Neural cell (in vitro differentiated cells): ENCODE measurements around the gene LUZP4. TPM values are rescaled to one million over a fixed set of nuclear protein-coding genes. Genes with fewer than 3 reads are reported as not detected.
"Not testable (repeated sequence)": the region's sequence is repeated elsewhere in the genome, so short reads cannot be mapped to it uniquely, and the experiment has no call there.

Source experiments
- H2AFZ ChIP-seq: fragments of 200-600, 300-800 bp; sonication (generic), shearing (Covaris generic); 2 replicates; pipeline ENCODE4 v1.6.0; 2014; ENCODE audit warnings: low read depth, mild to moderate bottlenecking, antibody characterized with exemption, low read length, moderate library complexity
- H3F3A ChIP-seq: fragments of 200-600 bp; shearing (Covaris generic); 2 replicates; pipeline ENCODE4 v1.6.1; 2016; ENCODE audit warnings: mild to moderate bottlenecking, moderate library complexity, mixed read lengths, antibody characterized with exemption, low read length; ENCODE audit not compliant: insufficient read depth, poor library complexity, severe bottlenecking
- H3K27ac ChIP-seq: fragments of 200-600, 300-800 bp; sonication (generic), shearing (Covaris generic); 2 replicates; pipeline ENCODE4 v1.5.1; 2014; ENCODE audit warnings: mild to moderate bottlenecking, low read length, moderate library complexity
- H3K27me3 ChIP-seq: fragments of 300-800, 200-600 bp; sonication (generic), shearing (Covaris generic); 2 replicates; pipeline ENCODE4 v1.6.0; 2014; ENCODE audit warnings: mild to moderate bottlenecking, low read depth, low read length, moderate library complexity; ENCODE audit not compliant: insufficient read depth
- H3K36me3 ChIP-seq: fragments of 300-800, 200-600 bp; sonication (generic), shearing (Covaris generic); 2 replicates; pipeline ENCODE4 v1.5.1; 2014; ENCODE audit warnings: mild to moderate bottlenecking, antibody characterized with exemption, low read length, moderate library complexity; ENCODE audit not compliant: insufficient read depth
- H3K4me2 ChIP-seq: fragments of 300-800, 200-600 bp; sonication (generic), shearing (Covaris generic); 2 replicates; pipeline ENCODE4 v1.6.0; 2014; ENCODE audit warnings: mild to moderate bottlenecking, low read length
- H3K4me3 ChIP-seq: fragments of 300-800, 200-600 bp; sonication (generic), shearing (Covaris generic); 2 replicates; pipeline ENCODE4 v1.5.1; 2014; ENCODE audit warnings: mild to moderate bottlenecking, low read length, moderate library complexity
- H3K79me2 ChIP-seq: fragments of 200-600 bp; shearing (Covaris generic); replicated peaks from 2 replicates; pipeline ENCODE4 v1.6.0; 2014; ENCODE audit warnings: mild to moderate bottlenecking, low read length, moderate library complexity; ENCODE audit not compliant: insufficient read depth
- H3K9ac ChIP-seq: fragments of 300-800, 200-600 bp; sonication (generic), shearing (Covaris generic); 2 replicates; pipeline ENCODE4 v1.6.1; 2016; ENCODE audit warnings: mild to moderate bottlenecking, low read length, mixed read lengths
- H3K9me2 ChIP-seq: fragments of 200-600 bp; shearing (Covaris generic); 2 replicates; pipeline ENCODE4 v1.6.1; 2016; ENCODE audit warnings: mild to moderate bottlenecking, low read length, mixed read lengths; ENCODE audit not compliant: insufficient read depth
- H3K9me3 ChIP-seq: fragments of 200-600, 300-800 bp; sonication (generic), shearing (Covaris generic); 2 replicates; pipeline ENCODE4 v1.6.1; 2016; ENCODE audit warnings: mild to moderate bottlenecking, mixed run types, low read length, moderate library complexity, mixed read lengths
- H4K20me1 ChIP-seq: fragments of 200-600 bp; shearing (Covaris generic); 2 replicates; pipeline ENCODE4 v1.6.1; 2016; ENCODE audit warnings: mild to moderate bottlenecking, mixed run types; ENCODE audit not compliant: insufficient read depth
- CTCF ChIP-seq: fragments of 450-650 bp; IDR thresholded peaks from 2 replicates; pipeline ENCODE4 v1.5.1; 2014; ENCODE audit warnings: antibody characterized with exemption, mild to moderate bottlenecking, moderate library complexity; ENCODE audit not compliant: poor library complexity, severe bottlenecking
- EP300 ChIP-seq: fragments of 450-650 bp; conservative IDR thresholded peaks from 2 replicates; pipeline ENCODE4 v1.6.1; 2014; ENCODE audit warnings: antibody characterized with exemption, mild to moderate bottlenecking, moderate library complexity; ENCODE audit not compliant: poor library complexity, severe bottlenecking
- EZH2 ChIP-seq: fragments of 200-600, 300-800 bp; shearing (Covaris generic), sonication (generic); IDR thresholded peaks from 2 replicates; pipeline ENCODE4 v1.6.1; 2014; ENCODE audit warnings: antibody characterized with exemption, low read length, borderline replicate concordance, mild to moderate bottlenecking; ENCODE audit not compliant: insufficient read depth, poor library complexity, severe bottlenecking
- MXI1 ChIP-seq: fragments of 450-650 bp; conservative IDR thresholded peaks from 2 replicates; pipeline ENCODE4 v1.6.1; 2014; ENCODE audit warnings: antibody characterized with exemption, mild to moderate bottlenecking; ENCODE audit not compliant: poor library complexity, severe bottlenecking
- POLR2AphosphoS5 ChIP-seq: IDR thresholded peaks from 2 replicates; pipeline ENCODE4 v1.6.1; 2012
- RAD21 ChIP-seq: fragments of 450-650 bp; conservative IDR thresholded peaks from 2 replicates; pipeline ENCODE4 v1.6.1; 2014; ENCODE audit warnings: antibody characterized with exemption, mild to moderate bottlenecking, moderate library complexity
- REST ChIP-seq: IDR thresholded peaks from 2 replicates; pipeline ENCODE4 v1.6.1; 2012; ENCODE audit warnings: borderline replicate concordance
- SMC3 ChIP-seq: fragments of 450-650 bp; conservative IDR thresholded peaks from 2 replicates; pipeline ENCODE4 v1.6.1; 2014; ENCODE audit warnings: antibody characterized with exemption, mild to moderate bottlenecking, moderate library complexity; ENCODE audit not compliant: poor library complexity
- TAF1 ChIP-seq: IDR thresholded peaks from 2 replicates; pipeline ENCODE4 v1.6.1; 2012; ENCODE audit warnings: low read depth
- polyA plus RNA-seq: library from polyadenylated mRNA; depleted of rRNA; stranded (reverse); fragments of >200 nt; gene quantifications from 2 replicates; pipeline ENCODE4 v1.2.3, GENCODE V29; 2014

The LUZP4 gene
- polyA plus RNA-seq, 1 donor from 2014 or later = not detected

GRCh38 chrX:115322375-115322774 is 32.9 kb downstream of the LUZP4 start:
- no peaks in the 10 kb centered on the region for H3K36me3 ChIP-seq
- H3K27ac ChIP-seq = no peak overlapping the region
- H2AFZ ChIP-seq = no peak overlapping the region
- no peaks in the 10 kb centered on the region for H3F3A ChIP-seq
- TF ChIP-seq MXI1 (no peak), CTCF (no peak), EP300 (no peak), POLR2AphosphoS5 (no peak), SMC3 (no peak), REST (no peak), RAD21 (no peak), TAF1 (no peak), EZH2 (no peak)
- no peak overlapping the region for H3K9ac ChIP-seq
- no peaks in the 10 kb centered on the region for H3K27me3 ChIP-seq
- no peaks in the 10 kb centered on the region for H3K79me2 ChIP-seq
- no peaks in the 10 kb centered on the region for H4K20me1 ChIP-seq
- no peaks in the 10 kb centered on the region for H3K9me3 ChIP-seq
- no peak overlapping the region for H3K4me3 ChIP-seq
- no peak overlapping the region for H3K4me2 ChIP-seq
- no peaks in the 10 kb centered on the region for H3K9me2 ChIP-seq

GRCh38 chrX:115324194-115324593 is 34.7 kb downstream of the LUZP4 start:
- no peak for TF ChIP-seq MXI1
- no peak for TF ChIP-seq REST
- no peak for TF ChIP-seq RAD21
- TF ChIP-seq EZH2 = no peak
- no peak for TF ChIP-seq TAF1
- TF ChIP-seq EP300 = no peak
- no peak for TF ChIP-seq POLR2AphosphoS5
- no peak for TF ChIP-seq SMC3
- H2AFZ ChIP-seq = no peak overlapping the region

GRCh38 chrX:115329282-115329681 is 39.8 kb downstream of the LUZP4 start:
- H3K9me2 ChIP-seq, H3K79me2 ChIP-seq, H2AFZ ChIP-seq, H3F3A ChIP-seq, H3K9me3 ChIP-seq, H3K9ac ChIP-seq, H3K4me3 ChIP-seq, H3K27ac ChIP-seq, H3K27me3 ChIP-seq, H3K36me3 ChIP-seq, H4K20me1 ChIP-seq, H3K4me2 ChIP-seq: not testable (repeated sequence)

More at GRCh38 chrX:115324194-115324593, 34.7 kb downstream of the LUZP4 start:
- H3K4me2 ChIP-seq = no peak overlapping the region
- no peaks in the 10 kb centered on the region for H3K27me3 ChIP-seq
- H3K9me3 ChIP-seq = no peaks in the 10 kb centered on the region
- H3F3A ChIP-seq = no peaks in the 10 kb centered on the region
- H3K9ac ChIP-seq = no peak overlapping the region
- no peak overlapping the region for H3K4me3 ChIP-seq
- H3K9me2 ChIP-seq = no peaks in the 10 kb centered on the region
- no peaks in the 10 kb centered on the region for H3K79me2 ChIP-seq
- H4K20me1 ChIP-seq = no peaks in the 10 kb centered on the region
- H3K36me3 ChIP-seq = no peaks in the 10 kb centered on the region
- no peak overlapping the region for H3K27ac ChIP-seq
